Thyroid gland (tissue), 4 donors: Measurements from ENCODE around the gene MGAT5.

Experiments used
- CTCF ChIP-seq, 6 experiments: fragments of 200-600 bp in 3 of 6; fragments of 450-650 bp in 3 of 6; sonication (generic) in 3 of 6; IDR thresholded peaks; one replicate each; pipeline ENCODE4 v1.5.1; 2016 to 2019; ENCODE audit warnings: antibody characterized with exemption in 6 of 6, mild to moderate bottlenecking in 2 of 6, inconsistent platforms in 1 of 6, moderate library complexity in 1 of 6
- POLR2A ChIP-seq, 2 donors: fragments of 450-650 bp; IDR thresholded peaks; one replicate each; pipeline ENCODE4 v1.6.1; 2017; ENCODE audit warnings: antibody characterized with exemption in 2 of 2, mild to moderate bottlenecking in 2 of 2, moderate library complexity in 1 of 2

GRCh38 chr2:134206573-134206972, 47.3 kb upstream of the MGAT5 start:
- TF ChIP-seq POLR2A (IDR thresholded peaks at IDR 0.05), result no peak
- TF ChIP-seq CTCF (IDR thresholded peaks at IDR 0.05), result no peak
